H1 (cell line): ENCODE data around the gene TCF20. TPM values are rescaled to one million over a fixed set of nuclear protein-coding genes. Genes with fewer than 3 reads are reported as not detected.

Source experiments
- CTCF ChIA-PET: fragments of 300-600 bp; sonication (Branson Sonifier 250); formaldehyde crosslinking; loops from one replicate; lab custom pipeline; 2021; ENCODE audit not compliant: partially characterized antibody; lab: Charles Lee
- POLR2A ChIA-PET: fragments of 300-600 bp; sonication (Branson Sonifier 250); formaldehyde crosslinking; loops from one replicate; lab custom pipeline; 2021; ENCODE audit warnings: inconsistent platforms; ENCODE audit not compliant: partially characterized antibody; lab: Charles Lee
- DNase-seq, 2 experiments: peaks; one replicate each; pipeline versions ENCODE4 v3.0.0 to v3.0.0-alpha.2; 2010 to 2022; ENCODE audit warnings: low spot score in 2 of 2, low read depth in 1 of 2, mixed read lengths in 1 of 2
- FAIRE-seq: peaks from 2 replicates; lab custom pipeline; 2011; peaks lifted over from hg19 to GRCh38; lab: Jason Lieb, UNC
- H2AFZ ChIP-seq: 2 replicates; pipeline ENCODE4 v1.8.1; 2012; ENCODE audit warnings: low read length, inconsistent platforms
- H2AK5ac ChIP-seq: 2 replicates; pipeline ENCODE4 v1.6.1; 2013; ENCODE audit warnings: low read depth, low read length
- H2BK120ac ChIP-seq: replicated peaks from 2 replicates; pipeline ENCODE3; 2013; ENCODE audit warnings: low read depth, low read length, inconsistent platforms
- H2BK12ac ChIP-seq: 2 replicates; pipeline ENCODE4 v1.6.1; 2013; ENCODE audit warnings: low read depth, low read length
- H2BK15ac ChIP-seq: 2 replicates; pipeline ENCODE4 v1.6.1; 2013; ENCODE audit warnings: low read length
- H2BK20ac ChIP-seq: 2 replicates; pipeline ENCODE4 v1.6.1; 2013; ENCODE audit warnings: low read length
- H2BK5ac ChIP-seq: 2 replicates; pipeline ENCODE4 v1.6.1; 2013; ENCODE audit warnings: low read depth, low read length
- H3K14ac ChIP-seq: 2 replicates; pipeline ENCODE4 v1.6.1; 2013; ENCODE audit warnings: inconsistent platforms; ENCODE audit not compliant: insufficient read length
- H3K18ac ChIP-seq: 2 replicates; pipeline ENCODE4 v1.6.1; 2013; ENCODE audit warnings: low read length; ENCODE audit errors: extremely low read depth
- H3K23ac ChIP-seq: 2 replicates; pipeline ENCODE4 v1.6.1; 2013; ENCODE audit warnings: inconsistent platforms; ENCODE audit not compliant: insufficient read length
- H3K23me2 ChIP-seq: 2 replicates; pipeline ENCODE4 v1.6.1; 2013; ENCODE audit warnings: low read depth, low read length
- H3K27ac ChIP-seq: 2 replicates; pipeline ENCODE4 v1.6.1; 2011; ENCODE audit warnings: low read depth, low read length, inconsistent platforms
- H3K27me3 ChIP-seq, 4 experiments: replicated peaks in 1 of 4; 1 replicate in 1 of 4; 2 replicates in 3 of 4; pipeline versions ENCODE4 v1.6.1 to v1.8.1; 2011 to 2013; ENCODE audit warnings: low read length in 3 of 4, mild to moderate bottlenecking in 3 of 4, inconsistent platforms in 2 of 4, mixed read lengths in 2 of 4, moderate library complexity in 1 of 4; ENCODE audit not compliant: control insufficient read depth in 3 of 4, insufficient read depth in 3 of 4; ENCODE audit errors: extremely low read depth in 1 of 4
- H3K36me3 ChIP-seq, 4 experiments: 2 replicates each; pipeline versions ENCODE4 v1.6.1 to v1.8.1; 2011 to 2013; ENCODE audit warnings: mild to moderate bottlenecking in 4 of 4, low read length in 3 of 4, moderate library complexity in 2 of 4, control low read depth in 1 of 4, inconsistent platforms in 1 of 4; ENCODE audit not compliant: insufficient read depth in 4 of 4, control insufficient read depth in 2 of 4
- H3K4ac ChIP-seq: replicated peaks from 2 replicates; pipeline ENCODE3; 2013; ENCODE audit warnings: low read length, low read depth, mixed read lengths, inconsistent platforms; ENCODE audit not compliant: insufficient read length
- H3K4me1 ChIP-seq, 4 experiments: replicated peaks in 1 of 4; 1 replicate in 1 of 4; 2 replicates in 3 of 4; pipeline versions ENCODE4 v1.6.1 to v1.8.1; 2011 to 2013; ENCODE audit warnings: low read length in 3 of 4, inconsistent platforms in 2 of 4, mixed read lengths in 1 of 4; ENCODE audit not compliant: insufficient read depth in 4 of 4, control insufficient read depth in 3 of 4
- H3K4me2 ChIP-seq, 2 experiments: 2 replicates each; pipeline versions ENCODE4 v1.6.1 to v1.8.1; 2011 to 2013; ENCODE audit warnings: low read depth in 2 of 2, low read length in 2 of 2, control low read depth in 1 of 2, inconsistent platforms in 1 of 2, mild to moderate bottlenecking in 1 of 2; ENCODE audit not compliant: insufficient read depth in 1 of 2
- H3K4me3 ChIP-seq, 4 experiments: fragments of 200-600, 300-600 bp in 1 of 4; sonication (generic), shearing (Covaris generic), sonication (Bioruptor Twin) in 1 of 4; 2 replicates each; pipeline versions ENCODE4 v1.5.1 to v1.8.1; 2011 to 2016; ENCODE audit warnings: low read length in 4 of 4, low read depth in 3 of 4, control low read depth in 2 of 4, inconsistent platforms in 2 of 4, mild to moderate bottlenecking in 2 of 4, mixed read lengths in 1 of 4, moderate library complexity in 1 of 4; ENCODE audit not compliant: insufficient read depth in 2 of 4; ENCODE audit errors: extremely low read depth in 1 of 4
- H3K56ac ChIP-seq: replicated peaks from 2 replicates; pipeline ENCODE3; 2013; ENCODE audit warnings: low read depth, mild to moderate bottlenecking, mixed read lengths, low read length, inconsistent platforms; ENCODE audit not compliant: insufficient read length
- H3K79me1 ChIP-seq: 2 replicates; pipeline ENCODE4 v1.6.1; 2013; ENCODE audit warnings: low read depth, low read length, control low read depth
- H3K79me2 ChIP-seq, 2 experiments: 2 replicates each; pipeline versions ENCODE4 v1.6.1 to v1.8.1; 2012 to 2013; ENCODE audit warnings: low read length in 2 of 2, mild to moderate bottlenecking in 2 of 2, inconsistent platforms in 1 of 2; ENCODE audit not compliant: insufficient read depth in 2 of 2, control insufficient read depth in 1 of 2
- H3K9ac ChIP-seq, 4 experiments: replicated peaks in 1 of 4; 1 replicate in 1 of 4; 2 replicates in 3 of 4; pipeline versions ENCODE4 v1.6.1 to v1.8.1; 2011 to 2013; ENCODE audit warnings: low read depth in 3 of 4, low read length in 3 of 4, control low read depth in 2 of 4, mild to moderate bottlenecking in 2 of 4, moderate library complexity in 2 of 4, inconsistent platforms in 1 of 4; ENCODE audit errors: extremely low read depth in 1 of 4
- H3K9me3 ChIP-seq, 2 experiments: 2 replicates each; pipeline versions ENCODE4 v1.6.1 to v1.8.1; 2012 to 2013; ENCODE audit warnings: mild to moderate bottlenecking in 2 of 2, moderate library complexity in 2 of 2, control low read depth in 1 of 2, inconsistent platforms in 1 of 2, low read depth in 1 of 2, low read length in 1 of 2, mixed read lengths in 1 of 2; ENCODE audit not compliant: insufficient read depth in 2 of 2
- H4K20me1 ChIP-seq, 2 experiments: replicated peaks in 1 of 2; 2 replicates each; pipeline versions ENCODE3 to v1.8.1; 2011 to 2013; ENCODE audit warnings: inconsistent platforms in 2 of 2, low read length in 2 of 2, mild to moderate bottlenecking in 1 of 2; ENCODE audit not compliant: insufficient read depth in 2 of 2, control insufficient read depth in 1 of 2
- H4K5ac ChIP-seq: 2 replicates; pipeline ENCODE4 v1.6.1; 2013; ENCODE audit warnings: low read length, low read depth, mixed read lengths, inconsistent platforms; ENCODE audit not compliant: insufficient read length
- H4K8ac ChIP-seq: 2 replicates; pipeline ENCODE4 v1.8.0; 2013; ENCODE audit warnings: mild to moderate bottlenecking, moderate library complexity, low read length, inconsistent platforms; ENCODE audit not compliant: insufficient read depth; ENCODE audit errors: extremely low read depth
- H4K91ac ChIP-seq: replicated peaks from 2 replicates; pipeline ENCODE3; 2013; ENCODE audit warnings: low read length, mixed read lengths, inconsistent platforms; ENCODE audit not compliant: insufficient read length
- CBX5 ChIP-seq: fragments of 300-800, 300-1000 bp; sonication (generic); IDR thresholded peaks from 2 replicates; pipeline ENCODE4 v1.7.1; 2016; ENCODE audit warnings: antibody characterized with exemption, low read length, low read depth
- EGR1 ChIP-seq: IDR thresholded peaks from 2 replicates; pipeline ENCODE4 v1.6.1; 2011; ENCODE audit warnings: low read depth, low read length, borderline replicate concordance
- GABPA ChIP-seq: IDR thresholded peaks from 2 replicates; pipeline ENCODE4 v1.6.1; 2011; ENCODE audit warnings: mild to moderate bottlenecking, low read length, moderate library complexity, borderline replicate concordance; ENCODE audit not compliant: insufficient read depth
- HDAC2 ChIP-seq, 2 experiments: fragments of 300-600 bp in 1 of 2; sonication (generic) in 1 of 2; IDR thresholded peaks; 2 replicates each; pipeline ENCODE4 v1.6.1; 2011 to 2012; ENCODE audit warnings: low read depth in 2 of 2, low read length in 2 of 2, mild to moderate bottlenecking in 2 of 2, moderate library complexity in 2 of 2, borderline replicate concordance in 1 of 2, inconsistent platforms in 1 of 2
- HDAC6 ChIP-seq: IDR thresholded peaks from one replicate; pipeline ENCODE4 v1.7.1; 2012; ENCODE audit warnings: low read depth, mild to moderate bottlenecking, inconsistent platforms, low read length, moderate library complexity
- RAD21 ChIP-seq, 2 experiments: IDR thresholded peaks in 1 of 2; conservative IDR thresholded peaks in 1 of 2; 2 replicates each; pipeline ENCODE4 v1.6.1; 2011; ENCODE audit warnings: low read depth in 2 of 2, low read length in 2 of 2, improper control_type of control experiment in 1 of 2, inconsistent platforms in 1 of 2, mild to moderate bottlenecking in 1 of 2, moderate library complexity in 1 of 2
- SIX5 ChIP-seq: IDR thresholded peaks from 2 replicates; pipeline ENCODE4 v1.6.1; 2011; ENCODE audit warnings: mild to moderate bottlenecking, low read depth, low read length
- TBP ChIP-seq: IDR thresholded peaks from 2 replicates; pipeline ENCODE4 v1.6.1; 2011; ENCODE audit warnings: low read depth, low read length, improper control_type of control experiment
- WGBS, 2 experiments: shearing (Covaris generic) in 1 of 2; methylation state at CpG; one replicate each; pipeline versions ENCODE4 v1.1.6 to v1.1.7; 2013 to 2015; ENCODE audit warnings: low lambda C conversion rate in 2 of 2, mixed read lengths in 2 of 2, inconsistent platforms in 1 of 2, low coverage in 1 of 2, missing lambda C conversion rate in 1 of 2; ENCODE audit not compliant: insufficient replicate concordance in 2 of 2, insufficient coverage in 1 of 2, insufficient read length in 1 of 2; ENCODE audit errors: extremely low coverage in 1 of 2, missing lambda C conversion rate in 1 of 2; 5-methylcytosine and 5-hydroxymethylcytosine counted together
- long read RNA-seq, 2 experiments: library from RNA in 1 of 2; library from capped mRNA in 1 of 2; stranded (forward); transcript quantifications; one replicate each; pipeline ENCODE4 v2.0.0, GENCODE V29; 2021; ENCODE audit warnings: inconsistent platforms in 1 of 2
- polyA minus RNA-seq, 3 experiments: library from RNA; depleted of rRNA, polyadenylated mRNA; stranded (reverse); fragments of >200 nt; gene quantifications; 1 replicate in 2 of 3; 2 replicates in 1 of 3; pipeline ENCODE4 v1.2.3, GENCODE V29; 2011
- polyA plus RNA-seq, 7 experiments: library from polyadenylated mRNA; depleted of rRNA in 3 of 7; stranded (reverse) in 5 of 7; unstranded in 2 of 7; fragments of >200 nt in 5 of 7; fragments of 200-250 nt in 2 of 7; gene quantifications; 1 replicate in 5 of 7; 2 replicates in 1 of 7; 4 replicates in 1 of 7; pipeline versions ENCODE4 v1.2.1 to v1.2.3, GENCODE V29; 2011 to 2013; ENCODE audit warnings: missing spikeins in 2 of 7, mixed read lengths in 2 of 7
- total RNA-seq: library from RNA; stranded (reverse); fragmentation: NEBNext Ultra II Directional; extraction: Animal tissue kit (Norgen Biotek cat#: 25700); gene quantifications from 2 replicates; pipeline ENCODE4 v1.2.1, GENCODE V29; 2021

The TCF20 gene
- total RNA-seq (79.8 and 80.4 TPM in 2 replicates), polyA plus RNA-seq (2011; rRNA removed) (22.0 and 23.3 TPM in 2 replicates), polyA minus RNA-seq (2011; rRNA and poly(A)+ RNA removed) (101 TPM in 2 replicates)
- 30.3 TPM for polyA plus RNA-seq (2011; cell fraction: cytosol; rRNA removed)
- polyA plus RNA-seq (2011; cell fraction: nucleus; rRNA removed), result 38.0 TPM
- 32.2 to 35.2 TPM (median 33.5 TPM) in 4 replicates for polyA plus RNA-seq (2012, experiment 1 of 2)
- 6.0 TPM for polyA plus RNA-seq (2012, experiment 2 of 2)
- polyA plus RNA-seq (2013, experiment 1 of 2), result 23.5 TPM
- polyA plus RNA-seq (2013, experiment 2 of 2), result 22.7 TPM
- 35.6 TPM for polyA minus RNA-seq (2011; cell fraction: cytosol; rRNA and poly(A)+ RNA removed)
- 74.0 TPM for polyA minus RNA-seq (2011; cell fraction: nucleus; rRNA and poly(A)+ RNA removed)
- long read RNA-seq, experiment 1, full-length matches to known transcripts, result 3 of 14 reads
- long read RNA-seq, experiment 1, partial matches to known transcripts, result 1 of 14 reads
- long read RNA-seq, experiment 1, other reads (novel, unspliced or antisense), result 10 of 14 reads
- long read RNA-seq, experiment 2, partial matches to known transcripts, result 0 of 3 reads
- long read RNA-seq, experiment 2, other reads (novel, unspliced or antisense), result 3 of 3 reads

- H2AFZ ChIP-seq, result no peak within 1 kb of the TSS
- peaks cover 20 to 30% (median 22%) of the 10 kb centered on the region in 4 experiments for H3K4me1 ChIP-seq
- H3K4me2 ChIP-seq, result peak within 1 kb of the TSS; percentile 80 to 81
- H4K8ac ChIP-seq, result peak within 1 kb of the TSS; percentile 93
- peaks cover 5% of the 10 kb centered on the region; the same call in 1 of the 2 replicates for H3K79me1 ChIP-seq
- H2BK15ac ChIP-seq, result no peak within 1 kb of the TSS
- H2BK12ac ChIP-seq, result no peak within 1 kb of the TSS
- ChIA-PET CTCF (interaction anchor here (1.4 to 3.0 kb wide), 2 partner anchors 12 to 101 kb away, joined by 4 to 12 read pairs; no protein-coding TSS in a partner anchor), POLR2A (interaction anchor here (0.6 kb wide), 1 partner anchor 123 kb away, joined by 3 read pairs; no protein-coding TSS in a partner anchor)
- H3K56ac ChIP-seq, result peak within 1 kb of the TSS; percentile 10
- H3K14ac ChIP-seq, result no peak within 1 kb of the TSS
- H4K5ac ChIP-seq, result peak within 1 kb of the TSS; percentile 39
- no peak within 1 kb of the TSS for H4K91ac ChIP-seq
- no peak within 1 kb of the TSS for H2BK20ac ChIP-seq
- peaks cover 4% of the 10 kb centered on the region; the same call in 1 of the 2 replicates for H3K23me2 ChIP-seq
- peaks cover 0 to 8% (median 4%) of the 10 kb centered on the region in 4 experiments; a peak in 4 of 7 replicates for H3K27me3 ChIP-seq
- H2BK120ac ChIP-seq, result no peak within 1 kb of the TSS
- H3K9ac ChIP-seq, result peak within 1 kb of the TSS; percentile 58 to 87 (median 72)
- H2BK5ac ChIP-seq, result peak within 1 kb of the TSS; percentile 77; the same call in 1 of the 2 replicates
- H4K20me1 ChIP-seq, result peaks cover 17 to 23% of the 10 kb centered on the region in 2 experiments
- peak within 1 kb of the TSS; percentile 77 to 86 (median 83) for H3K4me3 ChIP-seq
- peak within 1 kb of the TSS; percentile 66; the same call in 1 of the 2 replicates for H3K18ac ChIP-seq
- WGBS, 2 experiments, result 50% methylated on average over 15 of the region's 91 CpGs; no CpG with 5 or more reads in 1 of the 2 experiments
- H3K36me3 ChIP-seq, result no peaks in the 10 kb centered on the region
- DNase-seq (peak in 1 of 2 experiments; percentile 78), FAIRE-seq (no peak)
- H3K4ac ChIP-seq, result no peak within 1 kb of the TSS
- no peak within 1 kb of the TSS for H3K23ac ChIP-seq
- H3K27ac ChIP-seq, result peak within 1 kb of the TSS; percentile 72; the same call in 1 of the 2 replicates
- H3K79me2 ChIP-seq, result peaks cover 20 to 38% of the 10 kb centered on the region in 2 experiments
- H3K9me3 ChIP-seq, result no peaks in the 10 kb centered on the region
- no peak within 1 kb of the TSS for H2AK5ac ChIP-seq
- TF ChIP-seq SIX5 (no peak), CBX5 (no peak), TBP (peak; percentile 28; the same call in 1 of the 2 replicates), RAD21 (IDR thresholded peaks at IDR 0.05 in 1 of 2, conservative IDR thresholded peaks at IDR 0.05 in 1 of 2; ENCODE audit: low read depth in 2 of 2, low read length in 2 of 2) (peak; percentile 12 to 34; a peak in 2 of 4 replicates), HDAC2 (IDR thresholded peaks at IDR 0.05; ENCODE audit: borderline replicate concordance in 1 of 2, low read depth in 2 of 2, low read length in 2 of 2) (no peak), HDAC6 (no peak), EGR1 (no peak), GABPA (no peak)
Measured at GRCh38 chr22:42270510-42271190, at the start of gene TCF20. TSS of gene TCF20 (minus strand) at chr22:42270653. CDS start at chr22:42215305, 55,348 bp downstream.
